HuH-7 (cell line): ENCODE measurements around the gene PEF1.
A peak's percentile ranks its signal among the peaks of the same experiment; 100 is the strongest.

Experiments
- DNase-seq: peaks from one replicate; pipeline ENCODE4 v3.0.0; 2011; ENCODE audit warnings: low spot score

The PEF1 gene

DNA sequence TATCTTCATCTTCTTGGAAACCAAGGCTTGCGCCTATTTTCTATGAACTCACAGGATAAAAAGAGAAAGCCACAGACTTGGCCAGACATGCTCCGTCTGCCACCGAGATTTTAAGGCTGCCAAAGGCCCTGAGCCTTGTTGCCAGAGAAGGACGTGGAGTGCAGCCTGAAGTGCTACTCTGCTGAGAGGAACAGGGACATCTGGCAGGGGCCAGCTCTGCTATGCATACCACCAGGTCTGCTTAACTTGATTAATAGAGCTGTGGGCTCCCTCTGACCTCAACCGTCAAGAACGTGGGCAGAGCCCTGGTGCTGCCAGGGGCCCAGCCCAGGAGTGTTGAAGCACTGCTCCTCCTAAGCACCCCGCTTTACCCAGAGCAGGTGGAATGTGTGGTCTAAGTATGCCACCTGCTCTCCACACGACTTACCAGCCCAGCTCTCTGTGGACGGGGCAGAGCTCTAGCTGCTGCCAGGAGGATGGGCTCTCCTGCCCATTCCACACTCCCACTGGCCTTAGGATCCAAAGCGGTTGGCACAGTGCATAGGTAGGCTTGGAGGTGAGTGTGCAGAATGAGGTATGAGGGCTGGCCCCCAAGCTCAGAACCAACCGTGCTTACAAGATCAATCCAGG is 16.6 kb downstream of the PEF1 start:
- no peak for DNase-seq

DNA sequence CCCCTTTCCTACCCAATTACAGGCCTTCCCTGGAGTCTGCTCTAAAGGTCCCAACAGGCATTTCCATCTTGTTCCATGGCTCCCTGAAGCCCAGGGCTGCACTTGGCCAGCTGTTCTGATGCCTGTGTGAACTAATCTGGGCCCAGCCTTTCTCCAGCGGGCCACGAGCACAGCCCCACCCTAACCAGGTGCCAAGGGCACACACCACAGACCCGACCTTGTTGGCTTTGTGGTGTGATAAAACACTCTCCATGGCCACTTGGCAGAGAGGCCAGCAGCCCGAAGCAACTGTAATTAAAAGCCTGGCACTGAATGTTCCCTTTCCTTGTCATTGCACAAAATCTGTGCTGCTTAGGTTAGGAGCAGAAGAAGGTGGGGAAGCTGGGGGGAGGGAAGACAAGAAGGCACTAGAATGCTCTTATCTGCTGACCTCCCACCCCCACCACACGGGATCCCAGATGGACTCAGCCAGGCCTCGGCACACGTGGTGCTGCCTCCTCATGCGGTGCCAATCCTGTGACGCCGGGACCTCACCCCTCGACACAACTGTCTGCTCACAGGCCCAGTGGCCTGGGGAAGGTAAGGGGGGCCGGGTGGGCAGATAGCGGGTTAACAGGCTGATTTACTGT is 17.3 kb downstream of the PEF1 start:
- no peak for DNase-seq

DNA sequence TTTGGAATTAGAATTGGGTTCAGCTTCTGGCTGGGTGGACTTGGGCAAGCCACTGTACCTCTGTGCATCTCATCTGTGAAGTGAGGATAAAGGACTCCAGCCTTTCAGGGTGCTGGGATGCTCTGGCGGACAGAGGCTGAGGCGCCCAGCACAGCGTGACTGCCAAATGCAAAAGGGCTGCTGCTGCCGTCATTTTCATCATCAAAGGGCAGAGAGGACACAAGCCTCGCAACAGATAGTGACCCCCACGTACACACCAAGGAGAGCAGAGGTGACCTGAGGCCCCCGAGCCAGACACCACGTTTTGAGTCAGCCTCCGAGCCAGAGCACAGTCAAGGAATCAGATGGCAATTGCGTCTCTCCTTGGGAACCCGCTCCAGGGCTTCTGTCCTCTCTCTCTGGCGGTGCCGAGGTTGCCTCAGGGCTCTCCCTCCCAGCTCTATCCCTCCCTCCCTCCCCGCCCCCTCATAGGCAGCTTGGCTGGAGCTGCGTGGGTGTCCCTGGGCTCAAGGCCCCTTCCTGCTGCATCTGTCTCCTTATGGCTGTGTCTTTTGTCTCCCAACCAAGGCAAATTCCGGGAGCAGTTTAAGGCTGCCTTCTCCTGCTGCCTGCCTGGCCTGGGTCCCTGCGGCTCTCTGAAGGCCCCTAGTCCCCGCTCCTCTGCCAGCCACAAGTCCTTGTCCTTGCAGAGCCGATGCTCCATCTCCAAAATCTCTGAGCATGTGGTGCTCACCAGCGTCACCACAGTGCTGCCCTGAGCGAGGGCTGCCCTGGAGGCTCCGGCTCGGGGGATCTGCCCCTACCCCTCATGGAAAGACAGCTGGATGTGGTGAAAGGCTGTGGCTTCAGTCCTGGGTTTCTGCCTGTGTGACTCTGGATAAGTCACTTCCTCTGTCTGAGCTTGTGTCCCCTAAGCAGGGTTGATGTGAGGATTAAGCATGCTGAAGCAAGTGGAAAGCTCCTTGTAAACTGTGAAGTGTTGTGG is 18.2 kb downstream of the PEF1 start:
- DNase-seq = no peak

DNA sequence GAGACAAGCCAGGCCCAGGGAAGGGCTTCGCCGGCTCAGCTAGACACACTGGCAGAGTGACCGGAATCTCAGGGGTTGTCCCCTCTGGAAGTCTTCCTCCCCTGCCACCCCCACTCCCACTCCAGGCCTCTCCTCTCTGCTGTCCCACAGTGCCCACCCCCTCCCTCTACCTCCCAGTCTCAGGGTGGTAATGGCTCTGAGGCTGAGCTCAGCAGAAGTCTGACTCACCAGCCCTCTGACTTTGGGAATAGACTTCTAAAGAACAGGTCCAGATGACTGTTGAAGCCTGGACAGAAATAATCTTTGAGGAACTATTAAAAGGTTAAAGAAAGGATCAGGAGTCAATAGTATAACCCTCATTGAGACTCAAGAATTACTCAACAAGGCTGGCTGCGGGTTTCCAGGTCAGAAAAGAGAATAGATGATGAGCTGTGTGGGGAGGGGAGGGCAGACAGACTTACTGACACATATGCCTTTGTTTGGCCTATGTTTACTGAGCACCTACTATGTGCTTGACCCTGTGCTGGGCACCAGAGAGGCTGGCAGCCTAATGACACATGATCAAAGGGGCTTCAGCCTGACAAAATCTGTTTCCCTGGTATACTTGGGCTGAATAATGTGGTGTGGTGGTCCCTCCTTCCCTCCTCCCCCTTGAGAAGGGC is 19.0 kb downstream of the PEF1 start:
- DNase-seq = no peak

DNA sequence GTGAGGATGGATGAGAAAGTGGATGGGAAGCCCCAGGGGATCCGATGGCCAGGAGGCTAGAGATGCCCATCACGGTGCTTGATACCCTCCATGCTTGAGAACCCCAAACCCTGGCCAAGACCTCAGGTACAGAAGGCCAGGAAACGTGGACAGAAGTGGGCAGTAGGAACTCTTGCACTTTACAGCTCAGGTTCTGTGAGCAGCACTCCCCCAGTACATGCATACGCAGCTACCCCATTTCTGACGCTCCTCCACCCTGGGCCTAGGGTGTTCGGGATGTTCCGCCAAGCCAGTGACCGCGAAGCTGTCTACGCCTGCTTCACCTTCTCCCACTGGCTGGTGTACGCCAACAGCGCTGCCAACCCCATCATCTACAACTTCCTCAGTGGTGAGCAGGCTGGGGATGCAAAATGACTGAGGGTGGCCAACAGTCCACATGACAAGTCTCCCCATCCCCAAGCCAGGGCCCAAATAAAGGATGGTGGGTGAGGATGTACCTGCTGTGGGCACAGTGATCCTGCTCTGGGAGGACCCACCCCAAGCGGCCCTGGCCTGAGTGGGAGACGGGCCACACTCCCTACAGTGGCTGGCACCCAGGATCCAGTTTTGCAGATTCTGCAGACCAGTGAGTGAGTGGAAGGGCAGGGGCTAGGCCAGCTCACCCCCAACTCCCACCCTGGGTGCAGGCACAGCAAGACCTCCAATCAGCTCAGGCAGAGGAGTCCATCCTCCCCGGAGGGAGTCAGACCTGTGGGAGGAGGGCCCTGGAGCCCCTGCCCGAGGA is 19.8 kb downstream of the PEF1 start:
- no peak for DNase-seq

DNA sequence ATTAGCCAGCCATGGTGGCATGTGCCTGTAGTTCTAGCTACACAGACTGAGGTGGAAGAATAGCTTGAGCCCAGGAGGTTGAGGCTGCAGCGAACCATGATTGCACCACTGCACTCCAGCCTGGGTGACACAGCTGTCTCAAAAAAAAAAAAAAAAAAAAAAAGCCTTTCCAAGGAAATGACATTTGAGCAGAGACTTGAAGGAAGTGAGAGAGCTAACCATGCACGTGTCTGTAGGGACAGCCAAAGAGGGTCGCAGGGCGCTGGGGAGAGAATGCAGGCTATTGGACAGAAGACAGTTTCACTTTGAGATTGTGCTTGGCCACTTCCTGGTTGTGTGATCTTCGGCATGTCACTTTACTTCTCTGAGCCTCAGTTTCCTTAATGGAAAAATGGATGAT is 20.4 kb downstream of the PEF1 start:
- DNase-seq = no peak

DNA sequence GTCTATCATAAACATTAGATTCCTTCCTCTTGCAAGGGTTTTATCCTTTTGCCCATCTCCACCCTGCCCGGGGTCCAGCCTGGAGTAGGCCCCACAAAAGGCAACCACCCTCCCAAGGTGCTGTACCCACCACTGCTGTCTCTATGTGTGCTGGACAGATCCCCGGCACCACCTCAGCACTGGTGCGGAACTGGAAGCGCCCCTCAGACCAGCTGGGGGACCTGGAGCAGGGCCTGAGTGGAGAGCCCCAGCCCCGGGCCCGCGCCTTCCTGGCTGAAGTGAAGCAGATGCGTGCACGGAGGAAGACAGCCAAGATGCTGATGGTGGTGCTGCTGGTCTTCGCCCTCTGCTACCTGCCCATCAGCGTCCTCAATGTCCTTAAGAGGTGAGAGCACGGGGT is 21.3 kb downstream of the PEF1 start:
- no peak for DNase-seq

DNA sequence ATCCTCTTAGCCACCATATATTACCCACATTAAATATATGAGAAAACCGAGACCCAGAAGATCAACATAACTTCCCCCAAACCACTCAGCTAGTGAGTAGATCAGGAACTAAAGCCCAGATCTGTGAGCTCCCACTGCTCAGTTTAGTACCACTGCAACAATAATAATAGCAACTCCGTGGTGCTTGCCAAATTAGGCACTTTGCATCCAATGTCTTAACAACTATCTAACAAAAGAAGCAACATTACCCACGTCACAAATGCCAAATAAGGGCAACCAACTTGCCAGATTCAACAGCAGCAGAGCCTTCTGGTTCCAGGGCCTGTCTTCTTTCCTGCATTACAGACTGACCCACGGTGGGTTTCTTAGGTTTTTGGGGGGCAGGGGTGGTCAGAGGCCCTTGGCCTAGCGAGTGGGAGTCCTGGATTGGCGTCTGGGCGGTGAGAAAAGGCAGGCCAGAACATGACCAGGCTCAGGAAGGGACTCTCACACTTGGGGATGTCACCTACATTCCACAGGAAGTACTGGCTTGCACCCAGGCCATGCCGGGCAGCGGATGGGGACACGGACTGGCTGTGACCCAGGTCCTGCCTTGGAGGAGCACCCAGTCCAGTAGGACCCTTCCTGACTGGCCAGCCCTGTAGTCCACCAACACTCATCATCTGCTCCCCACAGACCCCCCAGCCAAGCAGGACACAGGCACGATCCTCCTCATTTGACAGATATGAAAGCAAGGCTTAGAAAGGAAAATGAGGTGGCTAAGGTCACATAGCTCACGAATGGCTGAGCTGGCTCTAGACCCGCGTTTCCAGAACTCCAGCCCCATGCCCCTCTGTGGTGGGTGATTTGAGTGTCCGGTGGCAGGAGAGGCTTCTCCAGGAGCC is 22.6 kb downstream of the PEF1 start:
- DNase-seq = no peak

DNA sequence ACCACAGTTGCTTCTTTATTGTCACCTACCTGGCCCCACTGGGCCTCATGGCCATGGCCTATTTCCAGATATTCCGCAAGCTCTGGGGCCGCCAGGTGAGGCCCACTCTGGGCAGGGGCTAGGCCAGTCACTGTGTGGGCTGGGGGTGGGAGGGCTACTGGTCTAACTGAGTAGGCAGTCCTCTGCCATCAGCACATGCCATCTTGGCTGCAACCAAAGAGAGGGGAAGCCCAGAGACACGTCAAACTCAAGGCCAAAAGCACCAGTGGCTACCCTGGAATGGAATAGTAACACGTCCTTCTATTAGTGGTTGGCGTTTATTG is 23.2 kb downstream of the PEF1 start:
- DNase-seq = no peak

DNA sequence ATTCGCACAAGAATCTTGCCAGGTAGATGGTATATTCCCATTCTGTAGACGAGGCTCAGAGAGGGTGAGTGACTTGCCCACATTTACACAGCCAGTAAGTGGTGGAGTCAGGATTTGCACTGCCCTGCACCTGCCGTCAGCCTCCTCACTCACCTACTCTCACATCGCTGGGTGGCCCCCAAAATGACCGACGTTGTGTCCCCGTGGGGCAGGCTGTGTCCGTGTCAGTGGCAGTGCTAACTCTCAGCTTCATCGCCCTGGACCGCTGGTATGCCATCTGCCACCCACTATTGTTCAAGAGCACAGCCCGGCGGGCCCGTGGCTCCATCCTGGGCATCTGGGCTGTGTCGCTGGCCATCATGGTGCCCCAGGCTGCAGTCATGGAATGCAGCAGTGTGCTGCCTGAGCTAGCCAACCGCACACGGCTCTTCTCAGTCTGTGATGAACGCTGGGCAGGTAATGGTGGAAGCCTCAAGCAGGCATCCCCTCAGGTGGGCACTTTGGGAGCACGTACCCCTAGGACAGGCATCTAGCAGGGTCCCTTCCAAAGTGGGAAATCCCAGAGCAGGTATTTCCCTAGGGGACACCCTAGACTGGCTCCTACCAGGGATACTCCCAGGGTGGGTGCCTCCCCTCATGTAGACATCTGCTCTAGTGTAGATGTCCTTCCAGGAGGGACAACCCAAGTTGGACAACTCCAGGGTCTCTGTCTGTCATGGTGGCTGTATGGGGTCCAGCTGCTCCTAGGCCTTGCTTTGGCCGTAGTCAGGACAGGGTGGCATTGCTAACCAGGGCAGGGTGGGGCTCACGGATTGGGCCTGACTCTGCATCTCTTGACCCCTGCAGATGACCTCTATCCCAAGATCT is 23.8 kb downstream of the PEF1 start:
- DNase-seq = no peak

DNA sequence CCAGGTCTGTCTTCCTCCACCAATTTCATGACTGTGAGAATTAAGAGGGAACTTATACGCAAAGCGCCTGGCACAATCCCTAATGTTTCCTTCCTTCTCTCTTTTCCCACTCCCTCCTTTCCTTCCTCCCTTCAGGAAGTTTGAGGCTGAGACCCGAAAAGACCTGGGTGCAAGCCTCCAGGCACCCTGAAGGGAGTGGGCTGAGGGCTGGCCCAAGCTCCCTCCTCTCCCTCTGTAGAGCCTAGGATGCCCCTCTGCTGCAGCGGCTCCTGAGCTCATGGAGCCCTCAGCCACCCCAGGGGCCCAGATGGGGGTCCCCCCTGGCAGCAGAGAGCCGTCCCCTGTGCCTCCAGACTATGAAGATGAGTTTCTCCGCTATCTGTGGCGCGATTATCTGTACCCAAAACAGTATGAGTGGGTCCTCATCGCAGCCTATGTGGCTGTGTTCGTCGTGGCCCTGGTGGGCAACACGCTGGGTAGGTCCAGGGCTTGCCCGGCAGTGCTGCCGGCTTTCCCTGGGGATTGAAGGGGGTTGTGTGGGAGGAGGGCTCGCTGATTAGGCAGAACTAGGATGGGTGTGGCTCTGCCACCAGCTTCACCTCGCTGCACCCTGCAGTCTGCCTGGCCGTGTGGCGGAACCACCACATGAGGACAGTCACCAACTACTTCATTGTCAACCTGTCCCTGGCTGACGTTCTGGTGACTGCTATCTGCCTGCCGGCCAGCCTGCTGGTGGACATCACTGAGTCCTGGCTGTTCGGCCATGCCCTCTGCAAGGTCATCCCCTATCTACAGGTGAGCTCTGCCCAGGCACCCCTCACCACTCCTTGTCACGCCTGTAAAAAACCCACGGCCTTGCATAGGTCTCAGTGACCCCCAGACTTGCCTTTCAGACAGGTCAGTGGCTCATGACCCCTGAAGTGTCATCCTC is 25.5 kb downstream of the PEF1 start:
- DNase-seq = no peak

DNA sequence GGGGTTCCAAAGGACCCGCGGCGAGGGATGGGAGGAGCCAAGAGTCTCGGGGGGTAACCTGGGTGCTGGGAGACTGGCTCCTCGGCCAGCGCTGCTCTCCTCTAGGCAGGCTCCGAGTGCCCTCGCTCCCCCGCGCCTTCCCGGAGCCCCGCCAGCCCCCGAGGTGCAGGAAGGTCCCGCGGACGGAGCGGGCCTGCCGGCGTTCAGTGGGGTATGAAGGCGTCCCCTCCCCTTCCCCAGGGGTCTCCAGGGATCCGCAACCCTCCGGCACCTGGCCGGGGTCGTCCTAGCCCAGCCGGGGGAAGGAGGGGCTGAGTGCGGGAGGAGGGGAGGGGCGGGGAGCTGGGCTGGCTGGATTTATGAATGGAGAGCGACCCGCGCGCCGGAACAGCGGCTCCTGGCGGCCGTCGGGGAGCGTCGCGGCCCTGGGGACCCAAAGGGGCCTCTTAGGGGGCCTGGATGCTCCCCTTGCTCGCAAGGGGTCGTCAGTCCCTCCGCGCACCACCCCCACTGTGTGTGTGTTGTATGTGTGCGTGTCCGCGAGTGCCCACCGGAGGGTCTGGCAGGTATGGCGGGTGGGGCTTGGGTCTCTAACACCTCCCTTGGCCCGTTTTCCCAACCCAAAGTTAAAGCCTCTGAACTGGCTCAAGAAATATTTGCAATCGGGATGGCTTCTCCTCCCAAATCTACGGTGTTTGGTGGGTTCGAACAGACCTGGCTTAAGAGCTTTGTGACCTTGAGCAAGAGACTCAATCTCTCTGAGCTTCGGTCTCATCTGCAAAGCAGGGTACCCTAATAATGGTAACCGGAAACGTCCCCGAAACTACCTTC is 26.5 kb downstream of the PEF1 start:
- DNase-seq = peak; percentile 76

DNA sequence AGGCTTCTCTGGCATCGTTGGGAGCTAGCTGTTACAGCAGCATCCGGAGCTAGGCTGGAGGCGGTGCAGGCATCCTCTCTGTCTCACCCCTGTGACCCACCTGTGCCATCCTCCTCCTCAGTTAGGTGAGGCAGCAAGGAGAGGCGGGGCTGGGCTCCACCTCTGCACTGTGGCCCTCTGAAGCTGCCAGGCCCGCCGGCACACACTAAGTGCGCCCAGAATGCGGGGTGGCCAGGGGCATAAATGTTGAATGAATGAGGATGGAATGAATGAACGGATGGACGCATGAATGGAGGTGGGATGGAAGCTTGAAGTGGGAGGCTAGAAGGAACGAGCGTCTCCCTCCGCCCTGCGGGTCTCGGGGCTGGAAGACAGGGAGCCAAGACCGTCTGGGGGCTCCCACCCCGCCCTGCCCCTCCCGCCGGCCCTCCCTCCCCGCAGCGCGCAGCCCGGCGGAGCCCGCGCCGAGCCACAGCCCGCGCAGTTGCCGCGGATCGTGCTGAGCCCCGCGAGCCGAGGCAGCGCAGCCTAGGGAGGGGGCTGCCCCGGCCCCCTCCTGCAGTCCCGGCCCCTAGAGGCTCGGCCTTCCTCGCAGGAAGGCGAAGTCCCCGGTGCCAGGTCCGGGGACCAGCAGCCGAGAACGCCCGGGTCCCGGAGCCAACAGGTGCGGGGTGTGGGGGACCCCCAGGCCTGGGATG is 27.3 kb downstream of the PEF1 start, which contains the start of gene HCRTR1:
HCRTR1 (plus strand) TSS at position 472 of the 698 bp plus-strand sequence. CDS start 1,504 bp downstream, outside the sequence.
- DNase-seq = no peak

DNA sequence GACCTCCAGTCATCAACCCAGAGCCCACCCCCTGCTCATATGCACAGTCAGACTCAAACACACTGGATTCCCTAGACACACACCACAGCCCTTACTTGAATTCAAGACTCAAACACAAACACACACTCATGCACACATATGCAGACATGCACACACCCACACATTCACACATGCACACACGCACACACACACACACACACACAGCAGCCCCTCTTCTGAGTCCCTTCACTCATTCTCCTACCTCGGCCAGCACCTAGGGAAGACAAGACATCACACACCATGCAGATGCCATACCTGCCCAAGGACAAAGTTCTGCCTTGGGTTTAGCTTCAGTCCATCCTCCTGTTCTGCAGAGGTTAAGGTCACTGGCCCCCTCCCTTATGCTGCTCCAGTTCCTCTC is 28.7 kb downstream of the PEF1 start:
- DNase-seq = no peak

DNA sequence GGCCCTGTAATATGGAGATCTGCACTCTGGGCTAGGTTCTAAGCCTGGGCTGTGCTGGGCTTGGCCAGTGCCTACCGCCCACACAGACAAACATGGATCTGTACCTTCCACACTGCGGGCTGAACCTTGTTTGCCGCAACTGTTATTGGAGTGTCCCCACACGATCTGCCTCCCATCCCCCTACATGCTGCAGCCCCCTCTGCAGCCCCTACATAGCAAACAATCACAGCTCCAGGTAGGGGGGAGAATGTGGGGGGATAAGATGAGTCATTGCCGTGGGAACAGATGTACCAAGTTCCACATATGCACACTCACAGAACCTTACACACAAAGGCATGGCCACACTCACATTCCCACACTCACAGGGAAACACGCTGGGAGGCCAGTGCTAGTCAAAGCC is 29.3 kb downstream of the PEF1 start:
- no peak for DNase-seq

DNA sequence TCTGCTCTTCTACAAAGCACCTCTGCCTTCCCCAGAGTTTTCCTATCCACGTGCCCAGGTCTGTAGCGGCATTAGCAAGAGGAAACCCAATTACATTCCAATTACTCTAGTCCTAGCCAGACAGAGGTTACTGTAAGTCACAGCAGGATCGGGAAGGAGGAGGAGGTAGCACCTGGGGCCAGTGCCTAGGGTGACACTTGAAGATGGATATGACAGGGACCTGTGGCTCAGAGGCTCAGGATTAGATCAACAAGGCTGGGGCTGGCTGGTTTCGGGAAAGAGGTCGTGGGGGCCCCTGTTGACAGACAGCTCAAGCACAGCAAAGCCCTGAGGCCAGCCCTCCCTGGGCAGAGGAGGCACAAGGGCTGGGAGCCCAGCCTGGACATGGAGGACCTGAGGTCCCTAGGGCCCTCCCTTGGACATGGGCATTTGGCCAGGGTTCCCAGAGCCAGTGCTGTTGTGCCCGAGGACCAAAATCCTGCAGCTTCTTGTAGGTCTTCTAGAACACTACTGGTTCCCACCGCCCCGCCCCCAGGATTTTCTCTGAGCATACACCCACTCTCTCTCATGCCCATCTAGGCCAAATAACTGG is 30.2 kb downstream of the PEF1 start:
- DNase-seq = no peak
